HFFc6 (cell line): ENCODE data around the gene MED13L. TPM values are rescaled to one million over a fixed set of nuclear protein-coding genes. Genes with fewer than 3 reads are reported as not detected.
"Not testable (repeated sequence)": the region's sequence is repeated elsewhere in the genome, so short reads cannot be mapped to it uniquely, and the experiment has no call there.

Experiments used
- DNase-seq: peaks from one replicate; pipeline ENCODE4 v3.0.0-alpha.2; 2018
- H3K27ac Mint-ChIP-seq: 2 replicates; pipeline ENCODE4 v1.8.0; 2020; ENCODE audit warnings: mild to moderate bottlenecking, mixed read lengths
- H3K27me3 Mint-ChIP-seq: 2 replicates; pipeline ENCODE4 v1.8.0; 2021; ENCODE audit warnings: mild to moderate bottlenecking, moderate library complexity, mixed read lengths; ENCODE audit not compliant: insufficient read depth
- H3K36me3 Mint-ChIP-seq: 2 replicates; pipeline ENCODE4 v1.8.0; 2021; ENCODE audit warnings: low read depth, mixed read lengths
- H3K4me1 Mint-ChIP-seq: 2 replicates; pipeline ENCODE4 v1.8.0; 2020; ENCODE audit warnings: low read depth, mixed read lengths
- H3K4me3 Mint-ChIP-seq: 2 replicates; pipeline ENCODE4 v1.8.0; 2020; ENCODE audit warnings: mild to moderate bottlenecking, moderate library complexity, mixed read lengths
- H3K9me3 Mint-ChIP-seq: 2 replicates; pipeline ENCODE4 v1.8.0; 2020; ENCODE audit warnings: mild to moderate bottlenecking, mixed read lengths
- total RNA-seq, 6 experiments: library from RNA; stranded (reverse); fragmentation: NEBNext Ultra II Directional; extraction: Animal tissue kit (Norgen Biotek cat#: 25700); gene quantifications; 2 replicates in 1 of 6; 3 replicates in 5 of 6; pipeline ENCODE4 v1.2.3, GENCODE V29; 2021
- TF ChIP-seq, protein P1 (sequence below): fragments of 200-600 bp; sonication (generic); IDR thresholded peaks from 2 replicates; pipeline ENCODE4 v1.5.0; 2021; ENCODE audit warnings: antibody characterized with exemption, mild to moderate bottlenecking

MED13L gene
- total RNA-seq, 6 experiments from 2014 or later = 74.5 to 84.2 (median 77.7) TPM

DNA sequence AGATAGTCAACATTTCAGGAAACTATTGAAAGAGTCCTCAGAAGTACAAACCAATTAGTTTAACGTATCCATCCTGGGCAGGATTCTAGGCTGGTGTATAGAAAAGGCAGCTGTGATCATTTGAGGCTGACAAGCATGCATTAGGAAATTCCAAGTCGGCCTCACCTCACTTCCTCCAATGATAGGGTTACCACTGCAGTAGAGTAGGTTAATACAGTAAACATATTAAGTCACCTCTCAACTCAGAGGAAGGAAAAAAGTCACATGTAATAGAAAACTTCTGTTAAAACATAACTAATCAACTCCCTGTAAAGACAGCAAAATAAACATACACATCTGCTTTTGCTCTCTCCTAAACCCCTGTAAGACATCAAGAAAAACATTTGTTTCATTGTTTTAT, 33.5 kb downstream of the MED13L start:
- H3K4me3 Mint-ChIP-seq = no peak overlapping the region
- TF ChIP-seq, protein P1, sequence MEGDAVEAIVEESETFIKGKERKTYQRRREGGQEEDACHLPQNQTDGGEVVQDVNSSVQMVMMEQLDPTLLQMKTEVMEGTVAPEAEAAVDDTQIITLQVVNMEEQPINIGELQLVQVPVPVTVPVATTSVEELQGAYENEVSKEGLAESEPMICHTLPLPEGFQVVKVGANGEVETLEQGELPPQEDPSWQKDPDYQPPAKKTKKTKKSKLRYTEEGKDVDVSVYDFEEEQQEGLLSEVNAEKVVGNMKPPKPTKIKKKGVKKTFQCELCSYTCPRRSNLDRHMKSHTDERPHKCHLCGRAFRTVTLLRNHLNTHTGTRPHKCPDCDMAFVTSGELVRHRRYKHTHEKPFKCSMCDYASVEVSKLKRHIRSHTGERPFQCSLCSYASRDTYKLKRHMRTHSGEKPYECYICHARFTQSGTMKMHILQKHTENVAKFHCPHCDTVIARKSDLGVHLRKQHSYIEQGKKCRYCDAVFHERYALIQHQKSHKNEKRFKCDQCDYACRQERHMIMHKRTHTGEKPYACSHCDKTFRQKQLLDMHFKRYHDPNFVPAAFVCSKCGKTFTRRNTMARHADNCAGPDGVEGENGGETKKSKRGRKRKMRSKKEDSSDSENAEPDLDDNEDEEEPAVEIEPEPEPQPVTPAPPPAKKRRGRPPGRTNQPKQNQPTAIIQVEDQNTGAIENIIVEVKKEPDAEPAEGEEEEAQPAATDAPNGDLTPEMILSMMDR = no peak
- no peaks in the 10 kb centered on the region for H3K27me3 Mint-ChIP-seq
- H3K4me1 Mint-ChIP-seq = peaks cover 68% of the 10 kb centered on the region
- DNase-seq = no peak
- 0 out of 2 replicates have a peak, but pooled peaks cover 6% of the 10 kb centered on the region for H3K36me3 Mint-ChIP-seq
- H3K9me3 Mint-ChIP-seq = 0 out of 2 replicates have a peak, but pooled peaks cover under 1% of the 10 kb centered on the region
- no peak overlapping the region for H3K27ac Mint-ChIP-seq

GRCh38 chr12:116242740-116243139, 34.8 kb downstream of the MED13L start:
- Mint-ChIP-seq H3K4me3 (no peak overlapping the region), H3K9me3 (no peaks in the 10 kb centered on the region), H3K27me3 (no peaks in the 10 kb centered on the region), H3K27ac (no peak overlapping the region), H3K36me3 (0 out of 2 replicates have a peak, but pooled peaks cover 6% of the 10 kb centered on the region), H3K4me1 (peaks cover 56% of the 10 kb centered on the region)
- DNase-seq = no peak
- TF ChIP-seq, protein P1 = no peak

DNA sequence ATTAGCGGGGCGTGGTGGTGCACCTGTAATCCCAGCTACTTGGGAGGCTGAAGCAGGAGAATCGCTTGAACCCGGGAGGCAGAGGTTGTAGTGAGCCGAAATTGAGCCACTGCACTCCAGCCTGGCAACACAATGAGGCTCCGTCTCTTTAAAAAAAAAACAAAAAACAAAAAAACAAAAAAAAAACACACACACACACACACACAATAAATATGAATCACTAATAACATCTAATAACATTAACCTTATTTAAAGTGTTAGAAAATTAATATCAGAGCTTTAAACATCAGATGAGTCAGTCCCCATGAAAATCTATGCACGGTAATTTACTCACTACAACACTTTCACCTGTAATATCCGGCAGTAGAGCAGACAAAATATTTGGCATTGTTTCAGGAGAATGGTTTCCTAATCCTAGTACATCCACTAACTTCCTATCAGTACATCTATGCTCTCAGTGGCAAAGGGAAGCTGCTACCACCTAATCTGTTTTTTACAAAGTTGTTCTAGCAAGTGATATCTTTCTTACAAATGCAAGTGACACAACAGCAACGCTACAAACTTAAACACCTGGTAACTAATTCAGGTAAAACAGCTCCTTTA, 36.2 kb downstream of the MED13L start:
- Mint-ChIP-seq H3K4me1 (peaks cover 59% of the 10 kb centered on the region), H3K9me3 (no peaks in the 10 kb centered on the region), H3K4me3 (no peak overlapping the region)

GRCh38 chr12:116238570-116239119, 38.8 kb downstream of the MED13L start:
- DNase-seq, H3K9me3 Mint-ChIP-seq, H3K36me3 Mint-ChIP-seq, H3K27me3 Mint-ChIP-seq, H3K27ac Mint-ChIP-seq, H3K4me3 Mint-ChIP-seq: not testable (repeated sequence)
- H3K4me1 Mint-ChIP-seq = peaks cover 44% of the 10 kb centered on the region

More for the DNA sequence above, 36.2 kb downstream of the MED13L start:
- Mint-ChIP-seq H3K36me3 (0 out of 2 replicates have a peak, but pooled peaks cover 6% of the 10 kb centered on the region), H3K27me3 (no peaks in the 10 kb centered on the region), H3K27ac (no peak overlapping the region)
- TF ChIP-seq, protein P1 = no peak
- DNase-seq = no peak

DNA sequence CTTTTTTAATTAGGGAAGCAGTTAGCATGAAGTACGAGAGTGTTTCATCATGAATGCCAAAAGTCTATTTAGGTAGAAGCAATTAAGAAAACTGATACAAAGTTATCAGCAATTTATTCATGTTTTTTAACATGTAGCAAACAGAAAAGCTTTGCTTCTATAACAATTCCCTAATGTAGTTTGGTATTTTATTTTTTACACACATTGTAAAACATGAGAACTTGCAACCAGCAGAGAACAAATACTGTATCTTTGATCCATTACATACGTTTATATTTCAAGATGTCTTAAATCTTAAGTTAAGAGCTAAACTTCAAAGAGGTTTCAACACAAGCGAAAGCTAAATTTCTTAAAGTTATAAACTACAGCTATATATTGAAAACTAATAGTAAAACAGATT, 39.3 kb downstream of the MED13L start:
- TF ChIP-seq, protein P1 = no peak
- Mint-ChIP-seq H3K27ac (no peak overlapping the region), H3K9me3 (no peaks in the 10 kb centered on the region), H3K36me3 (0 out of 2 replicates have a peak, but pooled peaks cover under 1% of the 10 kb centered on the region), H3K27me3 (no peaks in the 10 kb centered on the region), H3K4me1 (peaks cover 44% of the 10 kb centered on the region), H3K4me3 (no peak overlapping the region)
- DNase-seq = no peak

DNA sequence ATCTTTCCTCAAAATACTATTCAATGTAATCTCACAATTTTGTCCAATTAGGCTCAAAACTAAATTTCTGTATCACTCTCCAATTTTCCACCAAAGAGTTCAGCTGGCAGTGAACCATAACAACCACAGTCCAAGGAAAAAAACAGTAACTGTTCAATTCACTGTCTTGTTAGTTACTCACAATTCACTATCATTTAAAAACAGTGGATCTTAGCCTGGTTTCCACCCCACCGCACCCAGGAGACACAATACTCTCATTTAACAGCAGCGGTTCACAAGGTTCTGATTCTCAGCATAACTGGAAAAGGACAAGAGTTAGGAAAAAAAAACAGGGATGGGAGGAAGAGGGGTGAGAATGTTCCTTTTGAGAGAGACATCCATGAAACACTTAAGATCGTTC, 40.5 kb downstream of the MED13L start:
- no peaks in the 10 kb centered on the region for H3K36me3 Mint-ChIP-seq
- no peak overlapping the region for H3K4me3 Mint-ChIP-seq
- DNase-seq = no peak
- peak overlapping the region; percentile 19 for H3K27ac Mint-ChIP-seq
- H3K9me3 Mint-ChIP-seq = no peaks in the 10 kb centered on the region
- H3K4me1 Mint-ChIP-seq = peaks cover 47% of the 10 kb centered on the region
- no peaks in the 10 kb centered on the region for H3K27me3 Mint-ChIP-seq
- TF ChIP-seq, protein P1 = no peak
